Measurements from ENCODE around the gene MRPL11.

- TF ChIP-seq, protein P1, sequence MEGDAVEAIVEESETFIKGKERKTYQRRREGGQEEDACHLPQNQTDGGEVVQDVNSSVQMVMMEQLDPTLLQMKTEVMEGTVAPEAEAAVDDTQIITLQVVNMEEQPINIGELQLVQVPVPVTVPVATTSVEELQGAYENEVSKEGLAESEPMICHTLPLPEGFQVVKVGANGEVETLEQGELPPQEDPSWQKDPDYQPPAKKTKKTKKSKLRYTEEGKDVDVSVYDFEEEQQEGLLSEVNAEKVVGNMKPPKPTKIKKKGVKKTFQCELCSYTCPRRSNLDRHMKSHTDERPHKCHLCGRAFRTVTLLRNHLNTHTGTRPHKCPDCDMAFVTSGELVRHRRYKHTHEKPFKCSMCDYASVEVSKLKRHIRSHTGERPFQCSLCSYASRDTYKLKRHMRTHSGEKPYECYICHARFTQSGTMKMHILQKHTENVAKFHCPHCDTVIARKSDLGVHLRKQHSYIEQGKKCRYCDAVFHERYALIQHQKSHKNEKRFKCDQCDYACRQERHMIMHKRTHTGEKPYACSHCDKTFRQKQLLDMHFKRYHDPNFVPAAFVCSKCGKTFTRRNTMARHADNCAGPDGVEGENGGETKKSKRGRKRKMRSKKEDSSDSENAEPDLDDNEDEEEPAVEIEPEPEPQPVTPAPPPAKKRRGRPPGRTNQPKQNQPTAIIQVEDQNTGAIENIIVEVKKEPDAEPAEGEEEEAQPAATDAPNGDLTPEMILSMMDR (IDR thresholded peaks at IDR 0.05), result no peak
- TF ChIP-seq EZH2 (IDR thresholded peaks at IDR 0.05; ENCODE audit: borderline replicate concordance, insufficient read depth, low read depth, low read length, poor library complexity, severe bottlenecking), result no peak
These were observed 47.3 kb downstream of the MRPL11 start for GRCh38 chr11:66391322-66391721.
